Measurements from ENCODE around the gene GRAMD2B. TPM values are rescaled to one million over a fixed set of nuclear protein-coding genes. Genes with fewer than 3 reads are reported as not detected.

Gene GRAMD2B
- total RNA-seq, 3 donors from 2014 or later: 38.1 to 206 (median 103) TPM

DNA sequence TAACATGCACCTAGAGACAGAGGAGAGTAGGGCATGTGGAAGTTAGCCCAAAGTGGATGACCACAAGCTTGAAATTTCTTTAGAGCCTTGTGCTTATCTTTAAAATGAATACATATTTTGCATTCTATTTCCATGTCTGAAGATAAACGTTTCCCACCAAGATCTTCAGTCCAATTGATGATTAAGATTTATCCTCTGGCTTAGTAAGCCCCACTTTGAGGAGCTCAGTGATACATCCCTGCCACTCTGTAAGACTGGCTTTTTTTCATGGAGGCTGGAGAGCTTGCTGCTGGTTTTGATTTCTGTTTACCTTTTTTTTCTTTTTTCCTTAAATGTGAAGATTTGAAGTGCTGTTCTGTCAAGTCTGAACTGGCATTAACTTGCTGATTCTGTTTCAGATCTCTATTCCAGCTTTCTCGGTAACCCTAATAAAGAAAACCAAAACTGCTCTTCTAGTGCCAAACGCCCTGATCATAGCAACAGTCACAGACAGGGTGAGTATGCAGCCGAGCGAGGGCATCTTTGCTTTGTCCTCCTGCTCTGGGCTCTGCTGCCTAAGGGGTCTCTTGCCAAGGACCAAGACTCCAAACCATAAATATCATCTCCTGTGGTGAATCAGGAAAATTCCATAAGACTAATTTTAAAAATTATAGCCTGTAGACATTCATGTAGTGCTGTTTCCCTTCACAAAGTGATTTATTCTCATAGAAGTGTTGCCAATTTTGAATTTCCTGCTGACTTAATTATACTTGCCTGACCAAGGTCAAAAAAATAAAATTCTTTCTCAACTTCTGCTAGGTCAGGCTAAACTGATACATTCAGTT is 54.3 kb downstream of the GRAMD2B start:
- intact Hi-C loops (cut with DNase I; ENCODE audit: low total_unique reads): no loop called here
- H3K4me3 ChIP-seq: no peak overlapping the region
- no peaks in the 10 kb centered on the region for H3K27me3 ChIP-seq
- peak overlapping the region; percentile 76 to 89 for H3K27ac ChIP-seq
- TF ChIP-seq POLR2AphosphoS5 (IDR thresholded peaks at IDR 0.05) (peak in 1 of 3 donors; percentile 39), POLR2A (IDR thresholded peaks at IDR 0.05) (no peak)
- no peaks in the 10 kb centered on the region for H3K36me3 ChIP-seq
- H3K9me3 ChIP-seq: no peaks in the 10 kb centered on the region
- DNase-seq (ENCODE audit: low spot score in 2 of 2): peak in 1 of 2 donors; percentile 71
- H3K4me1 ChIP-seq: peaks cover 8 to 13% of the 10 kb centered on the region in 2 donors

GRCh38 chr5:126479810-126480209 is 56.6 kb downstream of the GRAMD2B start:
- peaks cover 8 to 13% of the 10 kb centered on the region in 2 donors for H3K4me1 ChIP-seq
- TF ChIP-seq CTCF (IDR thresholded peaks at IDR 0.05) (no peak), POLR2AphosphoS5 (IDR thresholded peaks at IDR 0.05) (no peak), POLR2A (IDR thresholded peaks at IDR 0.05) (no peak)
- DNase-seq (ENCODE audit: low spot score in 2 of 2): no peak
- peak overlapping the region; percentile 78 to 89 for H3K27ac ChIP-seq
- no peaks in the 10 kb centered on the region for H3K9me3 ChIP-seq
- H3K27me3 ChIP-seq: no peaks in the 10 kb centered on the region
- no peaks in the 10 kb centered on the region for H3K36me3 ChIP-seq
- intact Hi-C loops (cut with DNase I; ENCODE audit: low total_unique reads): no loop called here
- H3K4me3 ChIP-seq: no peak overlapping the region

DNA sequence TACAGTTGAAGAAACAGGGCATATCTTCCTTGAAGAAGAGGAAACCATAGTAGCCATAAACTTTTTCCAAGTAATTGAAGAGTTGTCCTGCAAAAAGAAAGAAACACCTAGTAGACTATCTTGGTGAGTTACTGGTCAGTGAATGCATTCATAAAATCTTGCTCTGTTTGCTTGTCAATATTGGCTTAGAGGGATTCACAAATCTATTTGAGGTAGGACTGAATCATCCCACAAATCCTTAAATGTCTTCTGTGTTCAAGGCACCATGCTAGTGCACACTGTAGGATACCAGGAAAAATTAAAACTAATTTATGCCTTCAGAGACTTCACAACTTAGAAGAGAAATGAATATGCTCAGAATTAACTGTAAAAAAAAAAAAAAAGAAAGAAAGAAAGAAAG is 57.6 kb downstream of the GRAMD2B start:
- Histone ChIP-seq H3K4me1 (peaks cover 8 to 13% of the 10 kb centered on the region in 2 donors), H3K27me3 (no peaks in the 10 kb centered on the region), H3K9me3 (no peaks in the 10 kb centered on the region), H3K27ac (peak overlapping the region; percentile 78 to 89), H3K4me3 (no peak overlapping the region), H3K36me3 (no peaks in the 10 kb centered on the region)
- no peak for TF ChIP-seq CTCF (IDR thresholded peaks at IDR 0.05)
- no peak for TF ChIP-seq POLR2A (IDR thresholded peaks at IDR 0.05)
- no peak for TF ChIP-seq POLR2AphosphoS5 (IDR thresholded peaks at IDR 0.05)
- intact Hi-C loops (cut with DNase I; ENCODE audit: low total_unique reads): no loop called here
- DNase-seq (ENCODE audit: low spot score in 2 of 2): no peak

DNA sequence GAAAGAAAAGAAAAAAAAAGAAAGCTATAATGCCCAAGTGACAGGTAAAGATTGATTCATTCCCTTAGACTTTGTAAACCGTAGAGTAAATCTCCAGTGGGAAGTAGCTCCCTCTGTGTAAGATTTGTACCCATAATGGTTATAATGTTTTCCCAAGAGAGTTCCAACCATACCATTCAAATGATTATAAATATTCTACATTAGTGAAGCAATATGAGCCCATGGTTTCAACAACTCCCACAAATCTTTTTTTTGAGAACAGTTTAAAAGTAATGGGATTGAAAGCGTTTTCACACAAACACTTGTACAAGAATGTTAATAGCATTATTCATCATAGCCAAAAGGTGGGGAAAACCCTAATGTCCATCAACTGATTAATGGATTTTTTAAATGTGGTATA is 58.0 kb downstream of the GRAMD2B start:
- DNase-seq (ENCODE audit: low spot score in 2 of 2): no peak
- H3K4me3 ChIP-seq: no peak overlapping the region
- peaks cover 8 to 13% of the 10 kb centered on the region in 2 donors for H3K4me1 ChIP-seq
- no peaks in the 10 kb centered on the region for H3K36me3 ChIP-seq
- no peaks in the 10 kb centered on the region for H3K9me3 ChIP-seq
- peak overlapping the region; percentile 38 to 89 for H3K27ac ChIP-seq
- TF ChIP-seq POLR2AphosphoS5 (IDR thresholded peaks at IDR 0.05): no peak
- no peak for TF ChIP-seq CTCF (IDR thresholded peaks at IDR 0.05)
- TF ChIP-seq POLR2A (IDR thresholded peaks at IDR 0.05): no peak
- no peaks in the 10 kb centered on the region for H3K27me3 ChIP-seq
- intact Hi-C loops (cut with DNase I; ENCODE audit: low total_unique reads): no loop called here

DNA sequence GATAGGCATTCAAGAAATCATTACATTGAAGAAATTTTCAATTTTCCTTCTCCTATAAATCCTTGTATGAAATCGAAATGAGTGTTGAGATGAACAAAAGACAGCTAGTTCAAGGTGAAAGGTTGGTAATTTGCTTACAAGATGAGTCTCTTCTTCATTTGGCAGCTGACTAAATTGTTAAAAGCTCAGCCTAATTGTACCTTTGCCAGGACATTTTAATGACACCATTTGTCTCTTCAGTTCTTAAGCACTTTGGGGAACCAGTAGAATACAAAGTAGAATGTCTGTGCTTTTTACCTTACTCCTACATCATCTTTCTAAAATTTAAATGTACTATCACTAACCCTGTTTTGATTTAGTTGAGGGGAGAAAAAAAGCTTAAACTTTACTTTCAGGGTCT is 59.4 kb downstream of the GRAMD2B start:
- no peaks in the 10 kb centered on the region for H3K27me3 ChIP-seq
- peaks cover 5% of the 10 kb centered on the region for H3K36me3 ChIP-seq
- TF ChIP-seq POLR2A (IDR thresholded peaks at IDR 0.05) (no peak), POLR2AphosphoS5 (IDR thresholded peaks at IDR 0.05) (no peak), CTCF (IDR thresholded peaks at IDR 0.05) (no peak)
- DNase-seq (ENCODE audit: low spot score in 2 of 2): no peak
- no peaks in the 10 kb centered on the region for H3K9me3 ChIP-seq
- H3K27ac ChIP-seq: peak overlapping the region; percentile 62 to 89
- H3K4me1 ChIP-seq: peaks cover 4 to 9% of the 10 kb centered on the region in 2 donors
- intact Hi-C loops (cut with DNase I; ENCODE audit: low total_unique reads): no loop called here
- H3K4me3 ChIP-seq: no peak overlapping the region

Measured in breast epithelium (tissue), 4 donors.